Keratinocyte (primary cell): ENCODE data around the gene DLG5. TPM values are rescaled to one million over a fixed set of nuclear protein-coding genes. Genes with fewer than 3 reads are reported as not detected.

Experiments used
- DNase-seq: peaks from one replicate; pipeline ENCODE4 v3.0.0-alpha.2; 2011; ENCODE audit warnings: low read depth, missing footprints, low spot score
- FAIRE-seq: peaks from 2 replicates; lab custom pipeline; 2011; peaks lifted over from hg19 to GRCh38; lab: Jason Lieb, UNC
- H2AFZ ChIP-seq: 2 replicates; pipeline ENCODE4 v1.6.0; 2012; ENCODE audit warnings: low read length, control low read depth, inconsistent platforms; ENCODE audit not compliant: control insufficient read depth
- H3K27ac ChIP-seq: 2 replicates; pipeline ENCODE4 v1.5.1; 2011; ENCODE audit warnings: low read length; ENCODE audit not compliant: control insufficient read depth, insufficient read depth
- H3K27me3 ChIP-seq: 3 replicates; pipeline ENCODE4 v1.6.0; 2011; ENCODE audit warnings: low read length; ENCODE audit not compliant: control insufficient read depth, insufficient read depth; ENCODE audit errors: extremely low read depth
- H3K36me3 ChIP-seq, 2 experiments: 2 replicates in 1 of 2; 3 replicates in 1 of 2; pipeline ENCODE4 v1.5.1; 2011; ENCODE audit warnings: low read length in 2 of 2, mild to moderate bottlenecking in 1 of 2; ENCODE audit not compliant: control insufficient read depth in 2 of 2, insufficient read depth in 2 of 2; ENCODE audit errors: extremely low read depth in 1 of 2
- H3K4me1 ChIP-seq: 3 replicates; pipeline ENCODE4 v1.5.1; 2011; ENCODE audit warnings: low read length; ENCODE audit not compliant: control insufficient read depth, insufficient read depth; ENCODE audit errors: extremely low read depth
- H3K4me2 ChIP-seq: 3 replicates; pipeline ENCODE4 v1.6.0; 2011; ENCODE audit warnings: low read depth, low read length; ENCODE audit not compliant: control insufficient read depth, insufficient read depth; ENCODE audit errors: extremely low read depth
- H3K4me3 ChIP-seq, 3 experiments: fragments of 200-600 bp in 1 of 3; sonication (generic) in 1 of 3; 2 replicates in 2 of 3; 3 replicates in 1 of 3; pipeline ENCODE4 v1.5.1; 2011 to 2016; ENCODE audit warnings: low read length in 3 of 3, mild to moderate bottlenecking in 3 of 3, control low read depth in 2 of 3, inconsistent platforms in 1 of 3, low read depth in 1 of 3, mixed read lengths in 1 of 3, mixed run types in 1 of 3, moderate library complexity in 1 of 3; ENCODE audit not compliant: control insufficient read depth in 2 of 3, insufficient read depth in 2 of 3; ENCODE audit errors: extremely low read depth in 1 of 3
- H3K79me2 ChIP-seq: 2 replicates; pipeline ENCODE4 v1.6.0; 2012; ENCODE audit warnings: low read length; ENCODE audit not compliant: control insufficient read depth, insufficient read depth
- H3K9ac ChIP-seq: 3 replicates; pipeline ENCODE4 v1.6.0; 2011; ENCODE audit warnings: low read length; ENCODE audit not compliant: control insufficient read depth, insufficient read depth; ENCODE audit errors: extremely low read depth
- H3K9me1 ChIP-seq: 3 replicates; pipeline ENCODE4 v1.6.0; 2011; ENCODE audit warnings: low read length; ENCODE audit not compliant: control insufficient read depth, insufficient read depth; ENCODE audit errors: extremely low read depth
- H3K9me3 ChIP-seq: 2 replicates; pipeline ENCODE4 v1.5.1; 2012; ENCODE audit warnings: low read depth, low read length; ENCODE audit not compliant: control insufficient read depth
- H4K20me1 ChIP-seq: 3 replicates; pipeline ENCODE4 v1.6.0; 2011; ENCODE audit warnings: low read length; ENCODE audit not compliant: control insufficient read depth, insufficient read depth; ENCODE audit errors: extremely low read depth
- CTCF ChIP-seq, 3 experiments: IDR thresholded peaks in 1 of 3; conservative IDR thresholded peaks in 1 of 3; optimal IDR thresholded peaks in 1 of 3; 2 replicates in 2 of 3; 3 replicates in 1 of 3; pipeline versions ENCODE3 to v1.5.1; 2011; ENCODE audit warnings: low read length in 3 of 3, mild to moderate bottlenecking in 3 of 3, moderate library complexity in 2 of 3, control low read depth in 1 of 3, inconsistent platforms in 1 of 3; ENCODE audit not compliant: insufficient read depth in 2 of 3; ENCODE audit errors: extremely low read depth in 1 of 3
- EZH2 ChIP-seq: IDR thresholded peaks from one replicate; pipeline ENCODE4 v1.6.1; 2012; ENCODE audit warnings: inconsistent platforms, mild to moderate bottlenecking, low read length, moderate library complexity
- dilution Hi-C: fragments of 300-500 bp; cut with MboI; formaldehyde crosslinking; loops from one replicate; pipeline ENCODE4 v1.7.0; 2020; ENCODE audit warnings: low sequenced_read_pairs; ENCODE audit not compliant: extremely low pct_ligation_motif_present
- polyA plus RNA-seq, 5 experiments: library from polyadenylated mRNA; depleted of rRNA in 3 of 5; stranded (reverse) in 3 of 5; stranded (forward) in 1 of 5; unstranded in 1 of 5; fragments of >200 nt; gene quantifications; 1 replicate in 1 of 5; 2 replicates in 3 of 5; 3 replicates in 1 of 5; pipeline versions ENCODE4 v1.2.1 to v1.2.3, GENCODE V29; 2011 to 2012; ENCODE audit warnings: missing spikeins in 2 of 5, low read depth in 1 of 5, low replicate concordance in 1 of 5

DLG5 gene
- polyA plus RNA-seq, 1 donor (not counting 4 experiments of a cell fraction or from before 2014, with no cell fraction given) = 17.2 TPM

DNA sequence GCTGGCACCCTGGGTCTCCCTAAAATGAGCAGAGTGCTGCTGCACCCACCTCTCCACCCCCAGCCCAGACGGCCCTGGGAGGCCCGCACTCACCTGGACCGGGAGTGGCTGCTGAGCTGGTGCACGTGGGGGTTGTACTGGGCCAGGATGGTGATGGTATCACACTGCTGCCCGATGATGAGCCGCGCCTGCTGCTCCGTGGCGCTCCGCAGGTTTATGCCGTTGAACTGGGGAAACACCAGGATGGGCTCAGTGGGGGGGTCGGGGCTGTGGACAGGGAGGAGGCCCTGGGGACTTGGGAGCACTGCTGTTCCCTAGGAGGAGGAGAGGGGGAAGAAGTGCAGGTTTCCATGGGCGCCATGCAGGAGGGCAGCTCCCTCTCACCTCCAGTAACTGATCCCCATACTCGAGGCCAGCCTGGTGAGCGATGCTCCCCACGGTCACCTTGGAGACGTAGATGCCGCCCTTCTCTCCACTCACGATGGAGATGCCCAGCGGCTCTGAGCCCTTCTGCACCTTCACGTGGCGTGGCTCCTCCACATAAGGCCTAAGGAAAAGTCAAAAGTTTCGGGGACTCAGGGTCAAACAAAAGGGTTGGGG is 114.6 kb downstream of the DLG5 start:
- H3K4me3 ChIP-seq = no peak overlapping the region
- H3K27me3 ChIP-seq = no peaks in the 10 kb centered on the region
- H3K79me2 ChIP-seq = no peaks in the 10 kb centered on the region
- H3K36me3 ChIP-seq = peaks cover 47 to 52% of the 10 kb centered on the region in 2 experiments
- H3K9me1 ChIP-seq = no peaks in the 10 kb centered on the region
- dilution Hi-C loops = no loop called here
- no peak overlapping the region for H3K9ac ChIP-seq
- H3K4me1 ChIP-seq = no peaks in the 10 kb centered on the region
- H3K9me3 ChIP-seq = no peaks in the 10 kb centered on the region
- no peaks in the 10 kb centered on the region for H4K20me1 ChIP-seq
- DNase-seq = no peak
- no peak for FAIRE-seq
- no peak for TF ChIP-seq EZH2
- no peak for TF ChIP-seq CTCF (optimal IDR thresholded peaks at IDR 0.05 in 1 of 3, IDR thresholded peaks at IDR 0.05 in 1 of 3, conservative IDR thresholded peaks at IDR 0.05 in 1 of 3; ENCODE audit: extremely low read depth in 1 of 3, insufficient read depth in 2 of 3, low read length in 3 of 3)
- H3K4me2 ChIP-seq = no peak overlapping the region
- no peak overlapping the region for H3K27ac ChIP-seq
- H2AFZ ChIP-seq = no peak overlapping the region

DNA sequence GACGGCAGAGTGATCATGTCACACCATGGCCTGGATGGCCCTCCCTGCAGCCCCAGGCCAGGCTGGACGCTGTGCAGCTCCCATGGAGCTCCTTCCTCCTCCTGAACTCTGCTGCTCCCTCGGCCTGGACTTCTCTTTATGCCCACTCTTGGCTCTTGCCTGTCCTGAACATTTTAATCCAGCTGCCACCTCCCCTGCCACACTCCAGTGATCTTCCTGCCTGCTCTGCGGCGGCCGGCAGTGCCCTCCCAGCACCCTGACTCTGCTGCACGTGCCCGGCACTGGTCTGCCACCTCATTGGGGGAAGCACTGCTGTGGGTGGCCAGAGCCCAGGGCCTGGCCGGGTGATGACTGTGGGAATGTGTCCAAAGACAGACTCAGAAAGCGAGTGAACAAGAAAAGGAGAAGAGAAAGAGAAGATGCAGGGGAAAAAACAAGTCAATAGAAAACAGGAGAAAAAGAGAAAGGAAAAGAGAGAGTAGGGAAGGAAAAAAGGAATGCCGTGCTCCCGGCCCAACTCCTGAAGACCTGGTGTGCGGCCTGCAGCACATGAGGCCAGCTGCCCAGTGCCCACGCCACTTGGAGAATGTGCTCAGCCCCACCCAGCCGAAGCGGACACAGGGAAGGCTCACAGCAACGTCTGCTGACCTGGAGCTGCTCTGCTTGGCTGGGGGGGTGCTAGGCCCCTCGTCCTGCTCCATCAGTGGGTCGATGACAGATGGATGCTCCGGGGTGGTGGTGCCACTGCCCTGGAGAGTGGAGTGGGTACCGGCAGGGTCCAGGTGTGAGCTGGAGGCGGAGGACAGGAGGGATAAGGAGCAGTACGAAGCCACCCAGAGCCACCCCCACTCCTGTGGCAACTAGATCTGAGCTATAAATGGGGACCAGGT is 115.9 kb downstream of the DLG5 start:
- H3K4me2 ChIP-seq = no peak overlapping the region
- H4K20me1 ChIP-seq = no peaks in the 10 kb centered on the region
- no peaks in the 10 kb centered on the region for H3K27me3 ChIP-seq
- H3K27ac ChIP-seq = no peak overlapping the region
- no peak overlapping the region for H3K9ac ChIP-seq
- TF ChIP-seq EZH2 (no peak), CTCF (optimal IDR thresholded peaks at IDR 0.05 in 1 of 3, IDR thresholded peaks at IDR 0.05 in 1 of 3, conservative IDR thresholded peaks at IDR 0.05 in 1 of 3; ENCODE audit: extremely low read depth in 1 of 3, insufficient read depth in 2 of 3, low read length in 3 of 3) (no peak)
- H3K4me3 ChIP-seq = no peak overlapping the region
- FAIRE-seq (no peak), DNase-seq (no peak)
- dilution Hi-C loops = no loop called here
- H3K36me3 ChIP-seq = peaks cover 40 to 47% of the 10 kb centered on the region in 2 experiments
- H3K4me1 ChIP-seq = no peaks in the 10 kb centered on the region
- no peaks in the 10 kb centered on the region for H3K79me2 ChIP-seq
- no peaks in the 10 kb centered on the region for H3K9me1 ChIP-seq
- H3K9me3 ChIP-seq = no peaks in the 10 kb centered on the region
- no peak overlapping the region for H2AFZ ChIP-seq
